CD4-positive, CD25-positive, alpha-beta regulatory T cell (primary cell): Measurements from ENCODE around the gene WIPI1. TPM values are rescaled to one million over a fixed set of nuclear protein-coding genes. Genes with fewer than 3 reads are reported as not detected.
A peak's percentile ranks its signal among the peaks of the same experiment; 100 is the strongest.

Experiments
- ATAC-seq, 2 donors: fragments of 150-1000 bp; cut with Tn5 transposase; one replicate each; pipeline ENCODE4 v1.10.0; 2021; ENCODE audit warnings: low read depth in 2 of 2, moderate number of reproducible peaks in 2 of 2, moderate library complexity in 1 of 2
- DNase-seq, 3 donors: peaks; one replicate each; pipeline versions ENCODE4 v3.0.0 to v3.0.0-alpha.2; 2012 to 2022; ENCODE audit warnings: mixed read lengths in 1 of 3
- H3K27ac ChIP-seq: one replicate; pipeline ENCODE4 v1.7.0; 2013; ENCODE audit warnings: mild to moderate bottlenecking, low read length; ENCODE audit not compliant: insufficient read depth, poor library complexity, severe bottlenecking
- H3K27me3 ChIP-seq: one replicate; pipeline ENCODE4 v1.7.0; 2013; ENCODE audit warnings: low read length; ENCODE audit not compliant: control insufficient read depth, insufficient read depth
- H3K36me3 ChIP-seq: one replicate; pipeline ENCODE4 v1.7.0; 2013; ENCODE audit warnings: mild to moderate bottlenecking, low read length, moderate library complexity; ENCODE audit not compliant: control insufficient read depth, insufficient read depth
- H3K4me1 ChIP-seq: 2 replicates; pipeline ENCODE4 v1.7.0; 2013; ENCODE audit warnings: mild to moderate bottlenecking, low read length; ENCODE audit not compliant: insufficient read depth, control insufficient read depth, poor library complexity, severe bottlenecking
- H3K4me3 ChIP-seq: one replicate; pipeline ENCODE4 v1.7.0; 2013; ENCODE audit warnings: low read depth, mild to moderate bottlenecking, low read length, moderate library complexity
- H3K9me3 ChIP-seq, 2 experiments: 1 replicate in 1 of 2; 2 replicates in 1 of 2; pipeline ENCODE4 v1.7.0; 2013; ENCODE audit warnings: low read length in 2 of 2, mild to moderate bottlenecking in 1 of 2, moderate library complexity in 1 of 2; ENCODE audit not compliant: control insufficient read depth in 2 of 2
- H3K27ac Mint-ChIP-seq, 3 donors: one replicate each; pipeline ENCODE4 v1.8.0; 2020 to 2022; ENCODE audit warnings: mild to moderate bottlenecking in 3 of 3, mixed read lengths in 3 of 3, moderate library complexity in 2 of 3
- H3K27me3 Mint-ChIP-seq: one replicate; pipeline ENCODE4 v1.8.0; 2022; ENCODE audit warnings: mild to moderate bottlenecking, mixed read lengths
- H3K36me3 Mint-ChIP-seq: one replicate; pipeline ENCODE4 v1.8.0; 2020; ENCODE audit warnings: mixed read lengths
- H3K4me1 Mint-ChIP-seq, 4 donors: one replicate each; pipeline ENCODE4 v1.8.0; 2020 to 2022; ENCODE audit warnings: mixed read lengths in 4 of 4, mild to moderate bottlenecking in 1 of 4
- H3K4me3 Mint-ChIP-seq, 4 donors: one replicate each; pipeline ENCODE4 v1.8.0; 2020 to 2022; ENCODE audit warnings: mild to moderate bottlenecking in 4 of 4, mixed read lengths in 4 of 4, moderate library complexity in 3 of 4
- H3K9me3 Mint-ChIP-seq, 7 donors: one replicate each; pipeline ENCODE4 v1.8.0; 2020 to 2022; ENCODE audit warnings: mixed read lengths in 7 of 7, mild to moderate bottlenecking in 3 of 7, moderate library complexity in 2 of 7
- polyA plus RNA-seq, 4 donors: library from polyadenylated mRNA; unstranded; fragments of 300-500 nt; fragmentation: Illumina TruSeq; gene quantifications; one replicate each; pipeline ENCODE4 v1.2.3, GENCODE V29; 2021
- total RNA-seq: library from RNA; stranded (reverse); gene quantifications from one replicate; pipeline ENCODE4 v1.2.3, GENCODE V29; 2022

WIPI1 gene
- total and polyA plus RNA-seq, 5 donors from 2014 or later = 2.5 to 5.9 (median 5.2) TPM

GRCh38 chr17:68445671-68446070 lies 11.6 kb downstream of the WIPI1 start:
- H3K27ac Mint-ChIP-seq = no peak overlapping the region
- no peak overlapping the region for H3K4me3 Mint-ChIP-seq
- H3K4me1 Mint-ChIP-seq = peaks cover 0 to 11% (median 4%) of the 10 kb centered on the region in 4 donors
- no peak for ATAC-seq
- Histone ChIP-seq H3K36me3 (peaks cover 9% of the 10 kb centered on the region), H3K4me3 (no peak overlapping the region), H3K27me3 (no peaks in the 10 kb centered on the region), H3K27ac (no peak overlapping the region), H3K4me1 (no peaks in the 10 kb centered on the region), H3K9me3 (no peaks in the 10 kb centered on the region)
- no peaks in the 10 kb centered on the region for H3K9me3 Mint-ChIP-seq
- DNase-seq = no peak
- H3K27me3 Mint-ChIP-seq = no peaks in the 10 kb centered on the region
- H3K36me3 Mint-ChIP-seq = peaks cover 5% of the 10 kb centered on the region

GRCh38 chr17:68443972-68444464 lies 13.3 kb downstream of the WIPI1 start:
- Histone ChIP-seq H3K4me3 (no peak overlapping the region), H3K9me3 (no peaks in the 10 kb centered on the region), H3K27me3 (no peaks in the 10 kb centered on the region), H3K27ac (no peak overlapping the region), H3K4me1 (no peaks in the 10 kb centered on the region), H3K36me3 (peaks cover 4% of the 10 kb centered on the region)
- H3K4me1 Mint-ChIP-seq = peaks cover 0 to 17% (median 7%) of the 10 kb centered on the region in 4 donors
- H3K4me3 Mint-ChIP-seq = no peak overlapping the region
- DNase-seq (no peak), ATAC-seq (no peak)
- H3K36me3 Mint-ChIP-seq = peaks cover 5% of the 10 kb centered on the region
- no peak overlapping the region for H3K27ac Mint-ChIP-seq
- no peaks in the 10 kb centered on the region for H3K9me3 Mint-ChIP-seq
- H3K27me3 Mint-ChIP-seq = no peaks in the 10 kb centered on the region

- Histone ChIP-seq H3K36me3 (no peaks in the 10 kb centered on the region), H3K4me3 (no peak overlapping the region), H3K27me3 (no peaks in the 10 kb centered on the region), H3K9me3 (no peaks in the 10 kb centered on the region), H3K4me1 (peaks cover 20% of the 10 kb centered on the region), H3K27ac (no peak overlapping the region)
- H3K9me3 Mint-ChIP-seq = no peaks in the 10 kb centered on the region
- H3K27ac Mint-ChIP-seq = peak overlapping the region; percentile 67 to 88 (median 79)
- no peaks in the 10 kb centered on the region for H3K27me3 Mint-ChIP-seq
- peaks cover 21 to 43% (median 24%) of the 10 kb centered on the region in 4 donors for H3K4me1 Mint-ChIP-seq
- DNase-seq (peak in 1 of 3 donors; percentile 46), ATAC-seq (no peak)
- peaks cover 8% of the 10 kb centered on the region for H3K36me3 Mint-ChIP-seq
- peak overlapping the region in 1 of 4 donors; percentile 36 for H3K4me3 Mint-ChIP-seq
Measured at GRCh38 chr17:68441070-68441770, 16.1 kb downstream of the WIPI1 start.

GRCh38 chr17:68440526-68440925 lies 16.8 kb downstream of the WIPI1 start:
- H3K27ac Mint-ChIP-seq = peak overlapping the region in 2 of 3 donors; percentile 79 to 88
- ATAC-seq (no peak), DNase-seq (no peak)
- H3K27me3 Mint-ChIP-seq = no peaks in the 10 kb centered on the region
- no peak overlapping the region for H3K4me3 Mint-ChIP-seq
- no peaks in the 10 kb centered on the region for H3K27me3 ChIP-seq
- no peak overlapping the region for H3K4me3 ChIP-seq
- H3K4me1 ChIP-seq = peaks cover 25% of the 10 kb centered on the region
- no peaks in the 10 kb centered on the region for H3K9me3 ChIP-seq
- H3K9me3 Mint-ChIP-seq = no peaks in the 10 kb centered on the region
- no peaks in the 10 kb centered on the region for H3K36me3 ChIP-seq
- peaks cover 9% of the 10 kb centered on the region for H3K36me3 Mint-ChIP-seq
- H3K27ac ChIP-seq = no peak overlapping the region
- peaks cover 22 to 49% (median 28%) of the 10 kb centered on the region in 4 donors for H3K4me1 Mint-ChIP-seq

- H3K4me1 ChIP-seq = peaks cover 25% of the 10 kb centered on the region
- H3K27me3 Mint-ChIP-seq = no peaks in the 10 kb centered on the region
- H3K4me3 Mint-ChIP-seq = no peak overlapping the region
- ATAC-seq (no peak), DNase-seq (no peak)
- H3K9me3 Mint-ChIP-seq = no peaks in the 10 kb centered on the region
- no peak overlapping the region for H3K4me3 ChIP-seq
- H3K27ac ChIP-seq = no peak overlapping the region
- peaks cover 9% of the 10 kb centered on the region for H3K36me3 Mint-ChIP-seq
- no peaks in the 10 kb centered on the region for H3K9me3 ChIP-seq
- peaks cover 22 to 49% (median 28%) of the 10 kb centered on the region in 4 donors for H3K4me1 Mint-ChIP-seq
- H3K27me3 ChIP-seq = no peaks in the 10 kb centered on the region
- H3K27ac Mint-ChIP-seq = peak overlapping the region; percentile 58 to 82 (median 74)
- no peaks in the 10 kb centered on the region for H3K36me3 ChIP-seq
Measured at GRCh38 chr17:68439656-68440290, 17.5 kb downstream of the WIPI1 start.

- Histone ChIP-seq H3K27me3 (no peaks in the 10 kb centered on the region), H3K4me1 (peaks cover 25% of the 10 kb centered on the region), H3K27ac (peak overlapping the region; percentile 71), H3K36me3 (peaks cover under 1% of the 10 kb centered on the region), H3K9me3 (no peaks in the 10 kb centered on the region), H3K4me3 (peak overlapping the region; percentile 74)
- Mint-ChIP-seq H3K4me3 (peak overlapping the region; percentile 69 to 91 (median 82)), H3K27ac (peak overlapping the region; percentile 86 to 95 (median 90)), H3K27me3 (no peaks in the 10 kb centered on the region), H3K36me3 (peaks cover 3% of the 10 kb centered on the region), H3K4me1 (peaks cover 22 to 49% (median 28%) of the 10 kb centered on the region in 4 donors), H3K9me3 (no peaks in the 10 kb centered on the region)
- DNase-seq (peak in 2 of 3 donors; percentile 45 to 90), ATAC-seq (peak; percentile 74 to 76)
Measured at GRCh38 chr17:68437979-68438822, 19.1 kb downstream of the WIPI1 start.
